Small intestine (tissue), 7 donors: Measurements from ENCODE around the gene ST8SIA1. TPM values are rescaled to one million over a fixed set of nuclear protein-coding genes. Genes with fewer than 3 reads are reported as not detected.

Source experiments
- DNase-seq, 2 donors: peaks; one replicate each; pipeline versions ENCODE4 v3.0.0 to v3.0.0-alpha.2; 2013
- FAIRE-seq: peaks from 2 replicates; lab custom pipeline; 2012; peaks lifted over from hg19 to GRCh38; lab: Jason Lieb, UNC
- H3K27ac ChIP-seq, 3 donors: one replicate each; pipeline ENCODE4 v1.5.1; 2013; ENCODE audit warnings: low read length in 2 of 3, mild to moderate bottlenecking in 2 of 3, control low read depth in 1 of 3, inconsistent platforms in 1 of 3, low read depth in 1 of 3, moderate library complexity in 1 of 3
- H3K27me3 ChIP-seq, 3 donors: one replicate each; pipeline ENCODE4 v1.6.1; 2013; ENCODE audit warnings: low read length in 3 of 3, inconsistent platforms in 1 of 3; ENCODE audit not compliant: control insufficient read depth in 3 of 3, insufficient read depth in 3 of 3
- H3K36me3 ChIP-seq, 3 donors: one replicate each; pipeline ENCODE4 v1.6.1; 2013; ENCODE audit warnings: low read length in 3 of 3, inconsistent platforms in 1 of 3, low read depth in 1 of 3, mild to moderate bottlenecking in 1 of 3, moderate library complexity in 1 of 3; ENCODE audit not compliant: control insufficient read depth in 3 of 3, insufficient read depth in 2 of 3
- H3K4me1 ChIP-seq, 3 donors: one replicate each; pipeline ENCODE4 v1.6.1; 2013; ENCODE audit warnings: low read length in 2 of 3, inconsistent platforms in 1 of 3, low read depth in 1 of 3, mild to moderate bottlenecking in 1 of 3, moderate library complexity in 1 of 3; ENCODE audit not compliant: control insufficient read depth in 3 of 3, insufficient read depth in 2 of 3
- H3K4me3 ChIP-seq, 3 donors: one replicate each; pipeline ENCODE4 v1.5.1; 2013; ENCODE audit warnings: low read length in 3 of 3, control low read depth in 1 of 3, inconsistent platforms in 1 of 3, low read depth in 1 of 3, mild to moderate bottlenecking in 1 of 3, moderate library complexity in 1 of 3
- H3K9me3 ChIP-seq, 2 donors: one replicate each; pipeline ENCODE4 v1.6.1; 2013; ENCODE audit warnings: low read depth in 1 of 2, low read length in 1 of 2; ENCODE audit not compliant: control insufficient read depth in 2 of 2, insufficient read depth in 1 of 2
- WGBS, 3 donors: extraction: QIAGEN DNeasy Blood & Tissue Kit; methylation state at CpG; one replicate each; pipeline ENCODE4 v1.1.7; 2013; 5-methylcytosine and 5-hydroxymethylcytosine counted together
- polyA plus RNA-seq, 4 donors: library from polyadenylated mRNA; stranded (reverse) in 3 of 4; unstranded in 1 of 4; fragments of 200-250 nt in 3 of 4; fragments of 120-200 nt in 1 of 4; gene quantifications; one replicate each; pipeline versions ENCODE4 v1.2.1 to v1.2.3, GENCODE V29; 2013
- donor health status: healthy with polysubstance abuse.
- donor health status: control.
- donor health status: control.
- donor health status: Bipolar disorder and iron deficiency.
- donor health status: healthy.

ST8SIA1 gene
- polyA plus RNA-seq, 4 donors: 0.81 to 1.4 (median 1.4) TPM; not detected in 1

DNA sequence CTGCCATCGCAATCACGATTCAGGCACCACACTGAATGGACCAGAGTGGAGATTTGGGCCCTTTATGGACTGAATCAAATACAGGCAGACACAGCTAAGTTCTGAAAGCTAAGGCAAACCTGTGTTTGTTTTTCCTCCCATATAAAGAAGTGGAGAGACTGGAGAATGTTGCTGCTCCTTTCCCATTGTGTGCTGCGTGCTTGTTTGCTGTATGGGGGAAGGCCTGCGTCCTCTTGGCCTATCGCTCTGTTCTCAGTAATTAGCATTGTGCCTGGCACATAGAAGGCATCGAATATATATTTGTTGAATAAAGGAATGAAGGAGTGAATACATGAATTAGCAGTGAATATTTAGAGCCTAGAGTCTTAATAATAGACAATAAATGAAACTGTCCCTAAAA, 12.4 kb downstream of the ST8SIA1 start:
- Histone ChIP-seq H3K4me3 (no peak overlapping the region), H3K36me3 (no peaks in the 10 kb centered on the region), H3K27me3 (peaks cover 0 to 3% (median 0%) of the 10 kb centered on the region in 3 donors), H3K9me3 (no peaks in the 10 kb centered on the region), H3K4me1 (no peaks in the 10 kb centered on the region), H3K27ac (no peak overlapping the region)
- 79 to 86% (median 84%) methylated on average over 6 of the region's 6 CpGs for WGBS, 3 donors
- DNase-seq (no peak), FAIRE-seq (no peak)

DNA sequence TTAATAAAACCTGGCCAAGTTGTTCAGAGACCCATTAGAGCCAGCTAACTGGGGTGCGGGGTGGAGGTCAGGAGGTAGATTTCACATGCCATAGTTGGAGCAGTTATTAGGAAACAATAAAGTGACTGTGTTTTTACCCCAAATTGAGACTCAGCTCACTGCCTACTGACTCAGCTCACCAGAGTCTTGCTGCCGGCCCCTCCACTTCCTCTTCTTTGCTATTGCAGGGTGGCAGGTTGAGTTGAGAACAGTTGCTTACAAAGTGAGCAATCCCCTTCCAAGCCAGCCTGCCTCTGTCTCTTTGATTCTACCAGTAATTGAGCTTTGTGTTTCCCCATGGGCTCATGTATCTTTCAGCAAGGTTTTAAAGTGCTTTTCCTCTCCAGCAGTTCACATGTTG, 12.9 kb downstream of the ST8SIA1 start:
- no peak overlapping the region for H3K27ac ChIP-seq
- H3K36me3 ChIP-seq: no peaks in the 10 kb centered on the region
- WGBS, 3 donors: 43 to 57% (median 51%) methylated on average over 2 of the region's 2 CpGs
- DNase-seq (no peak), FAIRE-seq (no peak)
- no peaks in the 10 kb centered on the region for H3K9me3 ChIP-seq
- H3K4me1 ChIP-seq: no peaks in the 10 kb centered on the region
- no peak overlapping the region for H3K4me3 ChIP-seq
- H3K27me3 ChIP-seq: peaks cover 0 to 3% (median 0%) of the 10 kb centered on the region in 3 donors

DNA sequence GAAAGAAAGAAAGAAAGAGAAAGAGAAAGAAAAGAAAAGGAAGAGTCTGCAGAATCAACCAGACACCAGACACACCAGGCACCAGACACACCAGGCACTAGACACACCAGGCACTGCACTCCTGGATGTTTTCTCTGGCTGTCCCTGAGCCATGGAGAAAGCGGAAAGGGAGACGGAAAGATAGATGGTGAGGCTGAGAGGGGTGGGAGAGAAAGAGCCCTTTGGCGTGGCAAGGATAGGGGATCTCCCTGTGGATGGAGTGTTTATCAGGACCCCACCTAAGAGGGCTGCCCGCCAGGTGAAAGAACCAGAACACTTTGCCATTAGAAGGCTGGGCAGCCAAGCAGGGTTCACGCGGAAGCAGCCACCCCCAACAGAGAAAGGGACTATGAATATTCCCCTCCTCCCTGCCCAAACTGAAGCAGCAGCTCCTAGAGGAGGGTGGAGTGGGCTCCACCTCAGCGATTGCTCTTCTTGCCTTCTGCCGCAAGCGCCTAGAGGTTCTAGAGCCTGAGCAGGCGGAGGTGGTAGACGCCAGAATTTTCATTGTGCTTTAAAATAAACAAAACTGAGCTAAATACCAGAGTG, 13.4 kb downstream of the ST8SIA1 start:
- FAIRE-seq: no peak
- H3K27ac ChIP-seq: no peak overlapping the region

DNA sequence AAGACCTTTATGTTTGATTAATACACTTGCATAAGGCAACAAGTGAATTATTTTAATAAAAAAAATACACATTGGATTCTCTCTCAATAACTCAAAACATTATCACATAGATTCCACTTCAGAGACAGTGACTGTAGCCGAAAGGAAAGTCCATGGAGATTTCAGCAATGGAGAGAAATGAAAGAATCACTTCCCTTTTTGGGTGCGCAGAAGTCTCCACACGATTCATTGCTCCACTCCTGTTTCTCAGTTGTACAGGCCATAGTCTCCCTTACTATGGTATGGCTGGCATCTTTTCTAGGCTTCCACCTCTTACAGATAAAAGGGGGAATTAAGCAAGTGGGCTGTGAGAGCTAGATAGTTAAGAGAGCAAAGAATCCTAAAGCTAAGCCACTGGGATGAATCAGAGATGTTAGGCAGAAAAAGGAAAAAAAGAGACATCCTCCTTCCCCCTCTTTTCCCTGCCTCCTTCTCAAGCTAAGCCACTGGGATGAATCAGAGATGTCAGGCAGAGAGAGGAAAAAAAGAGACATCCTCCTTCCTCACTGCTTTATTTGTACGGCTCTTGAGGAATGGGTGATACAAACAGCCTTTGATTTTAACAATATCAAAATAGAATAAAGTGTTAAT, 16.3 kb downstream of the ST8SIA1 start:
- Histone ChIP-seq H3K4me3 (no peak overlapping the region), H3K9me3 (no peaks in the 10 kb centered on the region), H3K4me1 (no peaks in the 10 kb centered on the region), H3K27ac (no peak overlapping the region), H3K36me3 (no peaks in the 10 kb centered on the region), H3K27me3 (peaks cover 0 to 3% (median 0%) of the 10 kb centered on the region in 3 donors)
- WGBS, 3 donors: 73 to 85% (median 80%) methylated on average over 4 of the region's 4 CpGs
- no peak for DNase-seq
- FAIRE-seq: no peak

More for the DNA sequence above, 13.4 kb downstream of the ST8SIA1 start:
- H3K9me3 ChIP-seq: no peaks in the 10 kb centered on the region
- no peak for DNase-seq
- H3K4me3 ChIP-seq: no peak overlapping the region
- H3K27me3 ChIP-seq: peaks cover 0 to 3% (median 0%) of the 10 kb centered on the region in 3 donors
- no peaks in the 10 kb centered on the region for H3K4me1 ChIP-seq
- H3K36me3 ChIP-seq: no peaks in the 10 kb centered on the region
- 82 to 86% (median 85%) methylated on average over 11 of the region's 11 CpGs for WGBS, 3 donors

DNA sequence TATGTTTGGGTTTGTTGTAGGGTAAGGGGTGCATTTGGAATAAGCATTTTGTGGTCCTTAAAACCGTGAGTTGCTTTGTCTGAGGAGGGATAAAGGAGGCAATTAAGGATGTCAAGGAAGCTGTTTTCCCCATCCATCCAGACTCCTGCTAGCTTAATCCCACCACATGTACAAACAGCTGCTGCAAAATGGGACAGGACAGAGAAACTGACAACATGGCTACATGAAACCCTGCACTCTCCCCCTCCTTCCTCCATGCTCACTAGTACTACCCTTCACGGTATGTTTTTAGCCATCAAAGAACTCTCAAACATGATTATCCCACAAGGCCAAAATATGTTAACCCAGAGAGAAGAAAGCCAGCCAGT, 20.6 kb downstream of the ST8SIA1 start:
- Histone ChIP-seq H3K4me1 (no peaks in the 10 kb centered on the region), H3K36me3 (no peaks in the 10 kb centered on the region), H3K4me3 (no peak overlapping the region), H3K27ac (no peak overlapping the region), H3K9me3 (no peaks in the 10 kb centered on the region), H3K27me3 (peaks cover 0 to 3% (median 0%) of the 10 kb centered on the region in 3 donors)
- WGBS, 3 donors: 77 to 83% (median 82%) methylated on average over 2 of the region's 2 CpGs
- no peak for DNase-seq
- no peak for FAIRE-seq

DNA sequence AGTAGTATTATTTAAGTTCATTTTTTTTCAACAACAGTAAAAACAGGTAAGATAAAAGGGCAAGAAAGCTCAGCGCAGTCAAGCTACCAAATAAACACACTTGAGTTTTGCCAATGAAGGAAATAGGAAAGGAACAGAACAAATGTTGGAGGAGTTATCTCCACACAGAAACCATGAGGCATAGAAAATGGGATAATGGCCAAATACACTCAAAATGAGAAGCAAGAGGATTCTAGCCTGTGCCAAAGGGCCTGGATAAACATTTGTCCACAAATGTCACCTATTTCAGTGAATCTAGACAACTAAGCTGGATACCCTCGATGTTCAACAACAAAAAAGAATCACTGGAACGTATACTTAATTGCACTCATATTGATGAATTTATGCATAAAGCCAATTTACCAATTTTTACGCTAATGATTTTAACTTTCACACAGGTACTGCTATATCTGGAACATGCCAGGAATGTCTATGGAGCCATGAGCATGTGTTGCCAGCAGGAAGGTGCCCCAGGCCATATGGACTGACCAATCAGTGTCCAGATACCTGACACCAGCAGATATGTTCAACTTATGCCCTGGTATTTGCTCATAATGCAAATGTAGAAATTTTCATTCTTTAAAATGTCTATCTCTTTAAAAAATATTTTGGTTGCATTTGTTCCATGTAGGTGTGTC, 21.1 kb downstream of the ST8SIA1 start:
- H3K27ac ChIP-seq: no peak overlapping the region
- 80 to 84% (median 83%) methylated on average over 4 of the region's 4 CpGs for WGBS, 3 donors
- H3K4me3 ChIP-seq: no peak overlapping the region
- DNase-seq (no peak), FAIRE-seq (no peak)
- H3K4me1 ChIP-seq: no peaks in the 10 kb centered on the region
- no peaks in the 10 kb centered on the region for H3K27me3 ChIP-seq
- no peaks in the 10 kb centered on the region for H3K9me3 ChIP-seq
- no peaks in the 10 kb centered on the region for H3K36me3 ChIP-seq

DNA sequence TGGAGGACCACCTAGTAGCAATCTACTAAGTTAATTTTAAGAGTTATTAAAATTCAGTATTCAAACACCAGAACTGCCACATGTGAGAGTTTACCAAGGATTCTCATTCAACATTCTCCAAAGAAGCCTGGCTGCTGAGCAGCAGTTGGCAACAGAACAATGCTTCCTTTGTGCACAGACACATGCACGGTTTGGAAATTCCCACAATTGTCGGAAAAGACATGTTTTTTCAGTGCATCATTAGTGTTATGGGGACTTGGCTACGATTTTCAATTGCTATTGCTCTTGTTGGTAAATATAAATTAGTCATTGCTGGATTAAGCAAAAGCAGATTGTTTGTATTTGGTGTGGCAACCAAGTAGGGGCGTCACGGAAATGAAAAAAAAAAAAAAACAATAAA, 22.2 kb downstream of the ST8SIA1 start:
- FAIRE-seq (no peak), DNase-seq (no peak)
- Histone ChIP-seq H3K9me3 (no peaks in the 10 kb centered on the region), H3K4me1 (no peaks in the 10 kb centered on the region), H3K4me3 (no peak overlapping the region), H3K36me3 (no peaks in the 10 kb centered on the region), H3K27me3 (no peaks in the 10 kb centered on the region), H3K27ac (no peak overlapping the region)
- WGBS, 3 donors: 40 to 49% (median 45%) methylated on average over 5 of the region's 5 CpGs

DNA sequence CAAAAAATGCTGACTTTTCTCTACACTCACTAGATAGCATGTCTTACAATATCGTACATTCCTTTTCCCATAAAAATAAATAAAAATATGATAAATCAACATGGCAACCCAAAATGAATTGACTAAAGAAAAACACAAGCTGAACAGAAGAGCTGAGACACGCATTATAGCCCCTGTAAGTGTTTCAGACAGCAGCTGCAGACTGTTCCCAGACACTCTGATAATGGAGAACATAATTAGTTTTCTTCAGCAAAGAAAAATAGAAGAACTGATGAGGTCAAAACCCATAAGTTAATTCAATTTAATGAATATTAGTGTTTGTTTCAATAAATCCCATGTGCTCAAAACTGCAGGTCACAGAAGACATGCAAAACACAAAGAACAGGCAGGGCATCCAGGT, 23.8 kb downstream of the ST8SIA1 start:
- no peaks in the 10 kb centered on the region for H3K9me3 ChIP-seq
- FAIRE-seq (no peak), DNase-seq (no peak)
- H3K27ac ChIP-seq: no peak overlapping the region
- WGBS, 3 donors: 78 to 83% (median 78%) methylated on average over 2 of the region's 2 CpGs
- no peaks in the 10 kb centered on the region for H3K27me3 ChIP-seq
- no peak overlapping the region for H3K4me3 ChIP-seq
- no peaks in the 10 kb centered on the region for H3K4me1 ChIP-seq
- H3K36me3 ChIP-seq: no peaks in the 10 kb centered on the region
